Astrocyte (in vitro differentiated cells and primary cell): Measurements from ENCODE around the gene BLACAT1. TPM values are rescaled to one million over a fixed set of nuclear protein-coding genes. Genes with fewer than 3 reads are reported as not detected.

ENCODE experiments used
- DNase-seq: peaks from one replicate; pipeline ENCODE4 v3.0.0-alpha.2; 2010; ENCODE audit warnings: low read depth
- FAIRE-seq: peaks from 2 replicates; lab custom pipeline; 2011; peaks lifted over from hg19 to GRCh38; lab: Jason Lieb, UNC
- H2AFZ ChIP-seq: 2 replicates; pipeline ENCODE4 v1.6.0; 2012; ENCODE audit warnings: low read depth, low read length, inconsistent platforms
- H3K27ac ChIP-seq: 2 replicates; pipeline ENCODE4 v1.5.1; 2011; ENCODE audit warnings: low read depth, low read length, inconsistent platforms
- H3K27me3 ChIP-seq: 2 replicates; pipeline ENCODE4 v1.6.0; 2011; ENCODE audit warnings: low read length, inconsistent platforms; ENCODE audit not compliant: insufficient read depth
- H3K36me3 ChIP-seq: 2 replicates; pipeline ENCODE4 v1.5.1; 2011; ENCODE audit warnings: low read length, inconsistent platforms; ENCODE audit not compliant: insufficient read depth
- H3K4me1 ChIP-seq: 2 replicates; pipeline ENCODE4 v1.5.1; 2011; ENCODE audit warnings: low read length, inconsistent platforms; ENCODE audit not compliant: insufficient read depth
- H3K4me2 ChIP-seq: 2 replicates; pipeline ENCODE4 v1.6.0; 2012; ENCODE audit warnings: low read length, inconsistent platforms
- H3K4me3 ChIP-seq: 2 replicates; pipeline ENCODE4 v1.5.1; 2011; ENCODE audit warnings: low read depth, mild to moderate bottlenecking, low read length, inconsistent platforms; ENCODE audit not compliant: insufficient read depth
- H3K79me2 ChIP-seq: 2 replicates; pipeline ENCODE4 v1.6.0; 2012; ENCODE audit warnings: mild to moderate bottlenecking, low read length, inconsistent platforms; ENCODE audit not compliant: insufficient read depth
- H3K9ac ChIP-seq: 2 replicates; pipeline ENCODE4 v1.6.0; 2012; ENCODE audit warnings: mild to moderate bottlenecking, low read length, inconsistent platforms
- H3K9me3 ChIP-seq: 2 replicates; pipeline ENCODE4 v1.5.1; 2012; ENCODE audit warnings: low read depth, mild to moderate bottlenecking, low read length, inconsistent platforms; ENCODE audit not compliant: insufficient read depth
- H4K20me1 ChIP-seq: 2 replicates; pipeline ENCODE4 v1.6.0; 2012; ENCODE audit warnings: low read length, inconsistent platforms; ENCODE audit not compliant: insufficient read depth
- H3K27ac Mint-ChIP-seq: one replicate; pipeline ENCODE4 v1.8.0; 2021; ENCODE audit warnings: mild to moderate bottlenecking, mixed read lengths; ENCODE audit not compliant: unreplicated experiment
- H3K27me3 Mint-ChIP-seq: one replicate; pipeline ENCODE4 v1.8.0; 2021; ENCODE audit warnings: low read depth, mixed read lengths; ENCODE audit not compliant: unreplicated experiment
- H3K36me3 Mint-ChIP-seq: one replicate; pipeline ENCODE4 v1.8.0; 2021; ENCODE audit warnings: low read depth, mixed read lengths; ENCODE audit not compliant: unreplicated experiment
- H3K4me1 Mint-ChIP-seq: one replicate; pipeline ENCODE4 v1.8.0; 2021; ENCODE audit warnings: low read depth, mixed read lengths; ENCODE audit not compliant: unreplicated experiment
- H3K4me3 Mint-ChIP-seq: one replicate; pipeline ENCODE4 v1.8.0; 2021; ENCODE audit warnings: mild to moderate bottlenecking, moderate library complexity, mixed read lengths; ENCODE audit not compliant: unreplicated experiment
- H3K9me3 Mint-ChIP-seq: one replicate; pipeline ENCODE4 v1.8.0; 2021; ENCODE audit warnings: mild to moderate bottlenecking, mixed read lengths; ENCODE audit not compliant: unreplicated experiment
- EZH2 ChIP-seq: IDR thresholded peaks from 2 replicates; pipeline ENCODE4 v1.6.1; 2012; ENCODE audit warnings: mild to moderate bottlenecking, low read length, inconsistent platforms; ENCODE audit not compliant: insufficient read depth
- total RNA-seq: library from RNA; stranded (reverse); gene quantifications from 2 replicates; pipeline ENCODE4 v1.2.1, GENCODE V29; 2021
- TF ChIP-seq, protein P1 (sequence below): IDR thresholded peaks from 2 replicates; pipeline ENCODE4 v1.5.1; 2011; ENCODE audit warnings: low read depth, mild to moderate bottlenecking, inconsistent platforms, low read length, moderate library complexity; ENCODE audit not compliant: insufficient read depth

Gene BLACAT1
- total RNA-seq, 1 donor from 2014 or later: 2.2 TPM

- Histone ChIP-seq H3K4me1 (peaks cover 10% of the 10 kb centered on the region), H3K27ac (no peak overlapping the region), H3K9ac (no peak overlapping the region), H4K20me1 (peaks cover 10% of the 10 kb centered on the region), H3K4me3 (no peak overlapping the region), H3K79me2 (no peaks in the 10 kb centered on the region), H2AFZ (no peak overlapping the region), H3K9me3 (no peaks in the 10 kb centered on the region), H3K4me2 (peak overlapping the region; percentile 34), H3K36me3 (no peaks in the 10 kb centered on the region), H3K27me3 (peaks cover 26% of the 10 kb centered on the region)
- no peak for TF ChIP-seq EZH2
- TF ChIP-seq, protein P1, sequence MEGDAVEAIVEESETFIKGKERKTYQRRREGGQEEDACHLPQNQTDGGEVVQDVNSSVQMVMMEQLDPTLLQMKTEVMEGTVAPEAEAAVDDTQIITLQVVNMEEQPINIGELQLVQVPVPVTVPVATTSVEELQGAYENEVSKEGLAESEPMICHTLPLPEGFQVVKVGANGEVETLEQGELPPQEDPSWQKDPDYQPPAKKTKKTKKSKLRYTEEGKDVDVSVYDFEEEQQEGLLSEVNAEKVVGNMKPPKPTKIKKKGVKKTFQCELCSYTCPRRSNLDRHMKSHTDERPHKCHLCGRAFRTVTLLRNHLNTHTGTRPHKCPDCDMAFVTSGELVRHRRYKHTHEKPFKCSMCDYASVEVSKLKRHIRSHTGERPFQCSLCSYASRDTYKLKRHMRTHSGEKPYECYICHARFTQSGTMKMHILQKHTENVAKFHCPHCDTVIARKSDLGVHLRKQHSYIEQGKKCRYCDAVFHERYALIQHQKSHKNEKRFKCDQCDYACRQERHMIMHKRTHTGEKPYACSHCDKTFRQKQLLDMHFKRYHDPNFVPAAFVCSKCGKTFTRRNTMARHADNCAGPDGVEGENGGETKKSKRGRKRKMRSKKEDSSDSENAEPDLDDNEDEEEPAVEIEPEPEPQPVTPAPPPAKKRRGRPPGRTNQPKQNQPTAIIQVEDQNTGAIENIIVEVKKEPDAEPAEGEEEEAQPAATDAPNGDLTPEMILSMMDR: peak; percentile 51
- DNase-seq: peak; percentile 57
- Mint-ChIP-seq H3K36me3 (no peaks in the 10 kb centered on the region), H3K4me1 (peaks cover 28% of the 10 kb centered on the region), H3K27me3 (peaks cover 14% of the 10 kb centered on the region), H3K9me3 (no peaks in the 10 kb centered on the region), H3K4me3 (no peak overlapping the region), H3K27ac (peak overlapping the region; percentile 8)
- no peak for FAIRE-seq
Observed at GRCh38 chr1:205438213-205439158, 17.4 kb downstream of the BLACAT1 start.

DNA sequence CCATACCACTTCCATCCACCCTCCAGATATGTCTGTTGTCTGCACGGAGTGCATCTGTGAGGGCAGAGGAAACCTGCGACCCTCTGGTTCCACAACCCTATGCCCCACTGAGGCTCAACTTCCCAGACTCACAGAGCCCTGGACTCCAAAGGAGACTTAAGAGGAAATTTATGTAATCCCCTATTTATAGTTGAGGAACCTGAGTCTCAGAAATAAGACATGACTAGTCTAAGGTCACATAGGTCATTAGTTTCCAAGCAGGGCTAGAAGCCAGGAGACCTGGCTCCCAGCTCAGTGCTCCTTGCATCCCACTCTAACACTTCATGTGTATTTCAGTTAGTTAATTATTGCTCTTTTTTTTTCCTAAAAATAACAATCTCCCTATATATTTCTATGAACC, 18.3 kb downstream of the BLACAT1 start:
- no peak overlapping the region for H3K4me3 Mint-ChIP-seq
- H3K4me3 ChIP-seq: no peak overlapping the region
- no peak overlapping the region for H3K9ac ChIP-seq
- H3K27me3 ChIP-seq: peaks cover 26% of the 10 kb centered on the region
- DNase-seq (no peak), FAIRE-seq (no peak)
- no peaks in the 10 kb centered on the region for H3K79me2 ChIP-seq
- H3K9me3 Mint-ChIP-seq: no peaks in the 10 kb centered on the region
- H3K36me3 ChIP-seq: no peaks in the 10 kb centered on the region
- no peak for TF ChIP-seq EZH2
- TF ChIP-seq, protein P1: no peak
- no peak overlapping the region for H3K27ac ChIP-seq
- H3K36me3 Mint-ChIP-seq: no peaks in the 10 kb centered on the region
- no peak overlapping the region for H3K27ac Mint-ChIP-seq
- peaks cover 10% of the 10 kb centered on the region for H3K4me1 ChIP-seq
- H2AFZ ChIP-seq: no peak overlapping the region
- peaks cover 10% of the 10 kb centered on the region for H4K20me1 ChIP-seq
- peaks cover 14% of the 10 kb centered on the region for H3K27me3 Mint-ChIP-seq
- H3K9me3 ChIP-seq: no peaks in the 10 kb centered on the region
- no peak overlapping the region for H3K4me2 ChIP-seq
- H3K4me1 Mint-ChIP-seq: peaks cover 24% of the 10 kb centered on the region
